ENCODE measurements around the gene SLC6A12.

DNA sequence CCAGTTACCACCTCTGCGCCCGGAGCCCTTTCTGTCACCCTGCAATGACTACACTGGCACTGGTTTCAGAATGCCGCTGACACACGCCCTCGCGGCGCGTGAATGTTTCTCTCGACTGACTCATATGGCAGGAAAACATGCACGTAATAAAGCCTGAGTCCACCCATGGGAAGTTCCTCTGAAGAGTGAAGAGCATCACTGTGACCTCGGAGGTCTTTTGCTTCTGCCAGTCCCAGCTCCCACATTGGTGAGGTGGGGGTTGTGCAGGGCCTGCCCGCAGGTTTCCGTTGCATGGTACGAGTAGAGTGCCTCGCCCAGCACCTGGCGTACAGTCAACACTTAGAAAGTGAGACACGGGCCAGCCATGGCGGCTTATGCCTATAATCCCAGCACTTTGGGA lies 11.1 kb upstream of the SLC6A12 start:
- TF ChIP-seq, protein P1, sequence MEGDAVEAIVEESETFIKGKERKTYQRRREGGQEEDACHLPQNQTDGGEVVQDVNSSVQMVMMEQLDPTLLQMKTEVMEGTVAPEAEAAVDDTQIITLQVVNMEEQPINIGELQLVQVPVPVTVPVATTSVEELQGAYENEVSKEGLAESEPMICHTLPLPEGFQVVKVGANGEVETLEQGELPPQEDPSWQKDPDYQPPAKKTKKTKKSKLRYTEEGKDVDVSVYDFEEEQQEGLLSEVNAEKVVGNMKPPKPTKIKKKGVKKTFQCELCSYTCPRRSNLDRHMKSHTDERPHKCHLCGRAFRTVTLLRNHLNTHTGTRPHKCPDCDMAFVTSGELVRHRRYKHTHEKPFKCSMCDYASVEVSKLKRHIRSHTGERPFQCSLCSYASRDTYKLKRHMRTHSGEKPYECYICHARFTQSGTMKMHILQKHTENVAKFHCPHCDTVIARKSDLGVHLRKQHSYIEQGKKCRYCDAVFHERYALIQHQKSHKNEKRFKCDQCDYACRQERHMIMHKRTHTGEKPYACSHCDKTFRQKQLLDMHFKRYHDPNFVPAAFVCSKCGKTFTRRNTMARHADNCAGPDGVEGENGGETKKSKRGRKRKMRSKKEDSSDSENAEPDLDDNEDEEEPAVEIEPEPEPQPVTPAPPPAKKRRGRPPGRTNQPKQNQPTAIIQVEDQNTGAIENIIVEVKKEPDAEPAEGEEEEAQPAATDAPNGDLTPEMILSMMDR (IDR thresholded peaks at IDR 0.05): no peak
- TF ChIP-seq POLR2A (IDR thresholded peaks at IDR 0.05) (no peak), EP300 (IDR thresholded peaks at IDR 0.05) (no peak)
